ENCODE data around the gene RNPS1. TPM values are rescaled to one million over a fixed set of nuclear protein-coding genes. Genes with fewer than 3 reads are reported as not detected.
"Not testable (repeated sequence)": the region's sequence is repeated elsewhere in the genome, so short reads cannot be mapped to it uniquely, and the experiment has no call there.

Gene RNPS1
- polyA plus RNA-seq, 3 donors from 2014 or later: 179 to 332 (median 189) TPM

DNA sequence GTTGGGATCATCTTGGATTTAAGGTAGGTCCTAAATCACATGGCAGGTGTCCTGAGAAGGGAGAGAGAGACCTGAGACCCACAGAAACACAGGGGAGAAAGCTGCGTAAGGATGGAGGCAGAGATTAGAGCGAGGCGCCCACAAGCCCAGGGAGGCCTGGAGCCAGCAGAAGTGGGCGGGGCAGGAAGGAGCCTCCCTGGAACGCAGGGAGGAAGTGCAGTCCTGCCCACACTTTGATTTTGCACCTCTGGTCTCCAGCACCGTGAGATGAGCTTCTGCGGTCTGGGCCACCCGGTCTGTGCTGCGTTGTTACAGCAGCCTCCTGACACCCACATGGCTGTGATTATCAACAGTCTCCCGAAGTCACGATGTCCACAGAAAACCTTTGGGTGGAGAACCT lies 25.3 kb downstream of the RNPS1 start:
- no peaks in the 10 kb centered on the region for H3K4me1 Mint-ChIP-seq
- H3K27me3 Mint-ChIP-seq (ENCODE audit: low read depth in 3 of 3): peaks cover 0 to 2% (median 0%) of the 10 kb centered on the region in 3 donors
- H3K27ac Mint-ChIP-seq: no peak overlapping the region
- peaks cover 0 to 4% (median 4%) of the 10 kb centered on the region in 3 donors for H3K36me3 Mint-ChIP-seq
- peaks cover 0 to 2% (median 0%) of the 10 kb centered on the region in 6 donors for H3K9me3 Mint-ChIP-seq
- no peak for DNase-seq
- no peak overlapping the region for H3K4me3 Mint-ChIP-seq

DNA sequence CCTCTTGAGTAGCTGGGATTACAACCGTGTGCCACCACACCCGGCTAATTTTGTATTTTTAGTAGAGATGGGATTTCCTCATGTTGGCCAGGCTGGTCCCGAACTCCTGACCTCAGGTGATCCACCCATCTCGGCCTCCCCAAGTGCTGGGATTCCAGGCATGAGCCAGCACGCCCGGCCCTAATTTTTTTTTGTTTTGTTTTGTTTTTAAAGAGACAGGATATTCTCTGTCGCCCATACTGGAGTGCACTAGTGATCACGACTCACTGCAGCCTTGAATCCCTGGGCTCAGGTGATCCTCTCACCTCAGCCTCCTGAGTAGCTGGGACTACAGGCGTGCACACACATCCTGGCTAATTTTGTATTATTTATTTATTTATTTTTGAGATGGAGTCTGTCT lies 27.6 kb downstream of the RNPS1 start:
- H3K4me1 Mint-ChIP-seq; H3K36me3 Mint-ChIP-seq; H3K27ac Mint-ChIP-seq; H3K27me3 Mint-ChIP-seq (ENCODE audit: low read depth in 3 of 3); H3K9me3 Mint-ChIP-seq; DNase-seq; H3K4me3 Mint-ChIP-seq: not testable (repeated sequence)

DNA sequence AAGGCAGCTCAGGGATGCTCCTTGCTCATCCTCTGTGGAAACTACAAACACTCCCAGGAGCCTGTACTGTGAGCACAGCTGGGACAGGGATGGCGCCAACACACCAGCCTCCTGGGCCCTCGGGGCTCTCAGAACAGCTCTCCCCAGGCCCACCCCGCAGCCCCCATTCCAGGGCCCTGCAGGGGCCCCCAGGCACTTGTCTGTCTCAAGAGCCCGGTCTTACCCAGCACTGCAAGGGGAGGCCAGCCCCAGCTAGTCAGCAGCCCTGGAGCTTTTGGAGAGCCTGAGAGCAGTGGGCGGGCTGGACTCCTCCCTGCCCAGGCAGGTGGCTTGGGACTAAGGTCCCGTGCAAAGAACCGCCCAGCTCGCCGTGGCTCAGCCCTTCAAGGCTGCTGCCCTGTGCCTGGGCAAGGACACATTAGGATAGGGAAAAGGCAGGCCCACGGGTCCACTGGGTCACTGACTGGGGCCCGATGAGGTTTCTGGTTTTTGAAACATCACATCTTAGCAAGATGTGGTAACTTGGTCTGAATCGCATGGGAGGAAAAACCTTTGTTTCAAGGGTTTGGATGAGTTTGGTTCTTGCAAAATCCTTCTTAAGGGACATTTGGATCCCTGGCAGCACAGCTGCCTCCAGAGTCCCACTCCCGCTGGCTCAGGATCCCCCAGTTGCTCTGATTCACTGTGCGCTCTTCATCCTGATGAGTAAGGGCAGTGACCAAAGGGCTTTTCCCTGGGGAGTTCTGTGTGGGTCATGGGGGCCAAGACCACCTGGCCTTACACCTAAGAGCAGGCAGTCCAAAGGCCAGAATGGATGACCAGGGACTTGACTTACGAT lies 28.9 kb downstream of the RNPS1 start:
- peaks cover 0 to 2% (median 0%) of the 10 kb centered on the region in 6 donors for H3K9me3 Mint-ChIP-seq
- H3K4me3 Mint-ChIP-seq: no peak overlapping the region
- H3K27ac Mint-ChIP-seq: no peak overlapping the region
- DNase-seq: no peak
- peaks cover 0 to 8% (median 7%) of the 10 kb centered on the region in 3 donors for H3K36me3 Mint-ChIP-seq
- H3K27me3 Mint-ChIP-seq (ENCODE audit: low read depth in 3 of 3): peaks cover 2 to 3% (median 2%) of the 10 kb centered on the region in 3 donors
- peaks cover 0 to 2% of the 10 kb centered on the region in 2 donors for H3K4me1 Mint-ChIP-seq

DNA sequence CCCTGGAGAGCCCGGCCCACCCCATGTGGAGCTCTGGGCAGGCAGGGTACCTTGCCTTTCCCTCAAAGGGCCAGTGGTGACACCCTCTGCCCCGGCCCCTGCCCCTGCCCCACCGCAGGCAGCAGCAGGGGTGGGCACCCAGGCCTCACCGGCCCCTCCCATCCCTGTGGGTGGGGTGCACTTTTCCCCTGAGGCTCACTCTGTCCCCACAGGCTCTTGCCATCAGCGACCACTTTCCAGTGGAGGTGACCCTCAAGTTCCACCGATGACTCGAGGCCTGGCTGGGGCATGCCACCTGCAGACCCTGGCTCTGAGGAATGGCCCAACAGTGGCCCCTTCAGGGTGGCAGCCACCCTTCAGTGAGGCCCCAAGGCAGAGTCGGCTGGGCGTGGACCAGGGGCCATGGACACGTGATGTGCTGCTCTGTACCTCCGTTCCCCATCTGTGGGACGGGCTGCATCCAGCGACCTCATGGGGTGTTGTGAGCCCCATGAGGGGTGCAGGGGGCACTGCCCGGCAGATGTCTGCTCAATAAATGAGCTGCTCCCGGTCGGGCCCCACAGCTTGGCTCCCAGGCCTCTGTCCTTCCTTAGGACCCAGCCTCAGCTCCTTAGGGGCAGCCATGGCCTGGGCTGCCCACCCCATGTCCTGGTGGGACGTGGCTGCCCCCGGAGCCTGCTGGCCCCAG lies 29.6 kb downstream of the RNPS1 start:
- no peak overlapping the region for H3K27ac Mint-ChIP-seq
- no peak for DNase-seq

GRCh38 chr16:2237493-2238149 lies 30.3 kb downstream of the RNPS1 start:
- Mint-ChIP-seq H3K27ac (no peak overlapping the region), H3K9me3 (peaks cover 0 to 2% (median 0%) of the 10 kb centered on the region in 6 donors), H3K4me1 (peaks cover 0 to 2% of the 10 kb centered on the region in 2 donors), H3K4me3 (no peak overlapping the region), H3K36me3 (peaks cover 0 to 8% (median 7%) of the 10 kb centered on the region in 3 donors), H3K27me3 (ENCODE audit: low read depth in 3 of 3) (peaks cover 2 to 3% (median 3%) of the 10 kb centered on the region in 3 donors)
- no peak for DNase-seq

More for the DNA sequence above, 29.6 kb downstream of the RNPS1 start:
- Mint-ChIP-seq H3K9me3 (peaks cover 0 to 2% (median 0%) of the 10 kb centered on the region in 6 donors), H3K36me3 (peaks cover 0 to 8% (median 7%) of the 10 kb centered on the region in 3 donors), H3K4me3 (no peak overlapping the region), H3K4me1 (peaks cover 0 to 2% of the 10 kb centered on the region in 2 donors), H3K27me3 (ENCODE audit: low read depth in 3 of 3) (peaks cover 2 to 3% (median 2%) of the 10 kb centered on the region in 3 donors)

DNA sequence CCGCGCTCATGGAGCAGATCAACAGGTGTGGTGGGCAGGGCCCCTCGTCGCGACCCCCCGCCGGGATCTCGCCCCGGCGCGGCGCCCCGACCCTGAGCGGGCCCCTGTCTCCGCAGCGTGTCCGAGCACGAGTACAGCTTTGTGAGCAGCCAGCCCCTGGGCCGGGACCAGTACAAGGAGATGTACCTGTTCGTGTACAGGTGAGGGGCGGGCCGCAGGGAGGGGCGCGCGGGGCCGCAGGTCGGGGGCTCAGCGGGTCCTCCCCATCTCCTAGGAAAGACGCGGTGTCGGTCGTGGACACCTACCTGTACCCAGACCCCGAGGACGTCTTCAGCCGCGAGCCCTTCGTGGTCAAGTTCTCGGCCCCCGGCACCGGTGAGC lies 30.8 kb downstream of the RNPS1 start:
- peaks cover 0 to 2% of the 10 kb centered on the region in 2 donors for H3K4me1 Mint-ChIP-seq
- H3K9me3 Mint-ChIP-seq: peaks cover 0 to 2% (median 0%) of the 10 kb centered on the region in 6 donors
- DNase-seq: no peak
- no peak overlapping the region for H3K4me3 Mint-ChIP-seq
- no peak overlapping the region for H3K27ac Mint-ChIP-seq
- H3K27me3 Mint-ChIP-seq (ENCODE audit: low read depth in 3 of 3): peaks cover 2 to 3% (median 2%) of the 10 kb centered on the region in 3 donors
- H3K36me3 Mint-ChIP-seq: peaks cover 0 to 4% (median 3%) of the 10 kb centered on the region in 3 donors

DNA sequence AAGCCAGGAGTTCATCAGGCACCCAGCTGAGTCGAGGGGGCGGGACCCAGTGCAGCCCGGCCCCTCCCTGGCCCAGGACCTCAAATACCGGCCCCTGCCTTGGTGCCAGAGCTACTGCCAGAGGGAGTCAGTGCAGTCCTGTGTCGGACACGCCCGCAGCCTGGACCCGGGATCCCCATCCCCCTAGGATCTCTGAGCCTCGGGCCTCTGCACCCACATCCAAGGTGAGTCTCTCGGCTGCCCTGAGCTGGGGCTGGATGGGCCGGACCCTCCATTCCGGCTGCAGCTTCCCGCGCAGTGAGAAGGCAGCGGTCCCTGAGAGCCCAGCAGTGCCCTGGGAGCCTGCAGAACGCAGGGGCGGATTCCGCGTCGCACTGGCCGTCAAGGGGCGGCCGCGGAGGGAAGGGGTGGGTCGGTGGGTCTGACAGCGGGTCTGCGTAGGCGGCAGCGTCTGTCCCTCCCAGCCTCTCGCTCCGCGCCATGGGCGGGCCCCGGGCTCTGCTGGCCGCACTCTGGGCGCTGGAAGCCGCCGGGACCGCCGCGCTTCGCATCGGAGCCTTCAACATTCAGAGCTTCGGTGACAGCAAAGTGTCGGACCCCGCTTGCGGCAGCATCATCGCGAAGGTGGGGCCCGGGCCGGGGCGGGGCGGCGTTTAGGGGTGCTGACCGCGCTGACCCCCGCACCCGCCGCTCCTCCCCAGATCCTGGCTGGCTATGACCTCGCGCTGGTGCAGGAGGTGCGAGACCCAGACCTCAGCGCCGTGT lies 31.4 kb downstream of the RNPS1 start, which contains the start of gene DNASE1L2:
Gene DNASE1L2, plus strand, starts transcription at position 108 of the 765 bp plus-strand sequence. Its CDS starts 373 bp downstream, at position 481.
- Mint-ChIP-seq H3K27ac (no peak within 1 kb of the TSS), H3K27me3 (ENCODE audit: low read depth in 3 of 3) (peaks cover 2 to 3% (median 2%) of the 10 kb centered on the region in 3 donors), H3K4me1 (peaks cover 0 to 2% of the 10 kb centered on the region in 2 donors), H3K9me3 (peaks cover 0 to 2% (median 0%) of the 10 kb centered on the region in 6 donors), H3K36me3 (peaks cover 0 to 4% (median 3%) of the 10 kb centered on the region in 3 donors), H3K4me3 (no peak within 1 kb of the TSS)
- DNase-seq: no peak

DNA sequence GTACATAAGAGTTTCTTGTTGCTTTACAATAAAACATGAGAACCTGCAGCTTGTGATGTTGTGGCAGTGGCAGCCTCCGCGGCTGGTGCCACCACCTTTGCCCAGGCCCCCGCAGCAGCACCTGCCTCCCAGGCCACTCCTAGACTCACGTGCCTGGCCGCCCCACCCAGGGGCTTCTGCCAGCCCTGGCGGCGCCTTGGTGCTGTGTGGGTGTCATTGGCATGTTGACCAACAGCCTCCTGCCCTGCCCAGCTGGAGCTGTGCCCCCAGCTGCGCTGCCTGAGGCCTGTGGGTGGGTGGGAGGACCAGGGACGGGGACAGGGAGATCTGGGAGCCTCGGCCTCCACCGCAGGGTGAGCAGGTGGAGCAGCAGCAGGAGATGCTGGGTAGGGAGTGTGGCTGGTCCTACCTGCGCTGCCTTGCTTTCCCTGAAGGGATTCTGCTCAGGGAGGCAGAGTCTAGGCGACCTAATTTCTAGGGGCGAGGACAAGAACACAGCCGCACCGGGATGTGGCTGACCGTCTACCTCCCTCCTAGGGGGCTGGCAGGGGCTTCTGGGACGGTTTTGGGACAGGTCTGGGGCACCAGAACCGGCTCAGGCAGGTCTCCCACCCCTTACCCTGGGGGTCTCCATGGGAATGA lies 32.1 kb downstream of the RNPS1 start:
- H3K9me3 Mint-ChIP-seq: peaks cover 0 to 2% (median 0%) of the 10 kb centered on the region in 6 donors
- DNase-seq: no peak
- no peak overlapping the region for H3K27ac Mint-ChIP-seq
- H3K27me3 Mint-ChIP-seq (ENCODE audit: low read depth in 3 of 3): peaks cover 2 to 3% (median 2%) of the 10 kb centered on the region in 3 donors
- H3K4me3 Mint-ChIP-seq: no peak overlapping the region
- H3K36me3 Mint-ChIP-seq: peaks cover 0 to 4% (median 3%) of the 10 kb centered on the region in 3 donors
- H3K4me1 Mint-ChIP-seq: peaks cover 0 to 2% of the 10 kb centered on the region in 2 donors

DNA sequence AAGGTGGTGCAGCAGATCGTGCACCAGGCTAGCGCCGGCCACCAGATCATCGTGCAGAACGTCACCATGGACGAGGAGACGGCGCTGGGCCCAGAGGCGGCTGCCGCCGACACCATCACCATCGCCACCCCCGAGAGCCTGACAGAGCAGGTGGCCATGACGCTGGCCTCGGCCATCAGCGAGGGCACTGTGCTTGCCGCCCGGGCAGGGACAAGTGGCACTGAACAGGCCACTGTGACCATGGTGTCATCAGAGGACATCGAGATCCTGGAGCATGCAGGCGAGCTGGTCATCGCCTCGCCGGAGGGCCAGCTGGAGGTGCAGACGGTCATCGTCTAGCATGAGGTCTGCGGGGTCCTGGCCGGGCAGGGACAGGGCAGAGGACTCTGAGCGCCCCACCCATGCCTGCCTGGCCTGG lies 32.7 kb downstream of the RNPS1 start:
- DNase-seq: no peak
- Mint-ChIP-seq H3K4me1 (peaks cover 0 to 2% of the 10 kb centered on the region in 2 donors), H3K27ac (no peak overlapping the region), H3K4me3 (no peak overlapping the region), H3K36me3 (peaks cover 0 to 4% (median 3%) of the 10 kb centered on the region in 3 donors), H3K9me3 (peaks cover 0 to 2% (median 0%) of the 10 kb centered on the region in 6 donors), H3K27me3 (ENCODE audit: low read depth in 3 of 3) (peaks cover 2 to 3% (median 2%) of the 10 kb centered on the region in 3 donors)

DNA sequence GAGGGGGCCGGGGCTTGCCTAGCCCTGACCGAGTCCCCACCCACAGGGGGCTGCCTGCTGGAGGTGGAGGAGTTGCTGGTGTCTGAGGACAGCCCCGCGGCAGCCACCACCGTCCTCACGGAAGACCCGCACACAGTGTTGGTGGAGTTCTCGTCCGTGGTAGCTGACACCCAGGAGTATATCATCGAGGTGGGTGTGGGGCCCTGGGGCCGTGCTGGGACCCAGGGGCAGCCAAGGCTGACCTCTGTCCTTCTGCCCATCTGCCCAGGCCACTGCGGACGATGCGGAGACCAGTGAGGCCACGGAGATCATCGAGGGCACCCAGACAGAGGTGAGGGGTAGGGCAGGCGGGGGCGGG lies 33.1 kb downstream of the RNPS1 start:
- H3K4me3 Mint-ChIP-seq: no peak overlapping the region
- H3K4me1 Mint-ChIP-seq: peaks cover 0 to 2% of the 10 kb centered on the region in 2 donors
- peaks cover 0 to 8% (median 4%) of the 10 kb centered on the region in 3 donors for H3K36me3 Mint-ChIP-seq
- DNase-seq: no peak
- H3K9me3 Mint-ChIP-seq: no peaks in the 10 kb centered on the region
- H3K27me3 Mint-ChIP-seq (ENCODE audit: low read depth in 3 of 3): peaks cover 2 to 3% (median 2%) of the 10 kb centered on the region in 3 donors
- H3K27ac Mint-ChIP-seq: no peak overlapping the region

- Mint-ChIP-seq H3K9me3 (no peaks in the 10 kb centered on the region), H3K4me3 (no peak overlapping the region), H3K4me1 (peaks cover 0 to 2% of the 10 kb centered on the region in 2 donors), H3K36me3 (peaks cover 0 to 8% (median 4%) of the 10 kb centered on the region in 3 donors), H3K27ac (no peak overlapping the region), H3K27me3 (ENCODE audit: low read depth in 3 of 3) (peaks cover 2 to 4% (median 3%) of the 10 kb centered on the region in 3 donors)
- no peak for DNase-seq
Observed at GRCh38 chr16:2233872-2234812, 33.8 kb downstream of the RNPS1 start.
